IPS-18a (cell line): ENCODE measurements around the gene ZNF717.

Source experiments
- H3K27ac ChIP-seq: one replicate; pipeline ENCODE4 v1.5.1; 2013; ENCODE audit warnings: low read length
- H3K27me3 ChIP-seq: one replicate; pipeline ENCODE4 v1.6.1; 2013; ENCODE audit warnings: mild to moderate bottlenecking, low read length; ENCODE audit not compliant: control insufficient read depth, insufficient read depth
- H3K36me3 ChIP-seq: one replicate; pipeline ENCODE4 v1.6.1; 2013; ENCODE audit warnings: low read depth, low read length; ENCODE audit not compliant: control insufficient read depth
- H3K4me1 ChIP-seq: one replicate; pipeline ENCODE4 v1.6.1; 2013; ENCODE audit warnings: low read depth, low read length; ENCODE audit not compliant: control insufficient read depth
- H3K4me3 ChIP-seq: one replicate; pipeline ENCODE4 v1.5.1; 2013; ENCODE audit warnings: low read length
- H3K9ac ChIP-seq: one replicate; pipeline ENCODE4 v1.6.1; 2013; ENCODE audit warnings: mild to moderate bottlenecking, low read length, moderate library complexity
- H3K9me3 ChIP-seq: one replicate; pipeline ENCODE4 v1.6.1; 2013; ENCODE audit warnings: low read depth, low read length; ENCODE audit not compliant: control insufficient read depth

ZNF717 gene

GRCh38 chr3:75727985-75728384 is 57.4 kb downstream of the ZNF717 start:
- H3K4me3 ChIP-seq = no peak overlapping the region
- peaks cover 24% of the 10 kb centered on the region for H3K9me3 ChIP-seq
- no peaks in the 10 kb centered on the region for H3K27me3 ChIP-seq
- no peak overlapping the region for H3K27ac ChIP-seq
- no peak overlapping the region for H3K9ac ChIP-seq
- H3K4me1 ChIP-seq = no peaks in the 10 kb centered on the region
- H3K36me3 ChIP-seq = no peaks in the 10 kb centered on the region

- H3K4me1 ChIP-seq = no peaks in the 10 kb centered on the region
- H3K4me3 ChIP-seq = no peak overlapping the region
- H3K27ac ChIP-seq = no peak overlapping the region
- no peak overlapping the region for H3K9ac ChIP-seq
- peaks cover 7% of the 10 kb centered on the region for H3K9me3 ChIP-seq
- H3K27me3 ChIP-seq = no peaks in the 10 kb centered on the region
- no peaks in the 10 kb centered on the region for H3K36me3 ChIP-seq
These were observed 93.3 kb downstream of the ZNF717 start for GRCh38 chr3:75692061-75692460.

- Histone ChIP-seq H3K27ac (no peak overlapping the region), H3K9me3 (no peaks in the 10 kb centered on the region), H3K27me3 (no peaks in the 10 kb centered on the region), H3K4me3 (no peak overlapping the region), H3K4me1 (no peaks in the 10 kb centered on the region), H3K36me3 (no peaks in the 10 kb centered on the region), H3K9ac (no peak overlapping the region)
These were observed 98.0 kb downstream of the ZNF717 start for GRCh38 chr3:75687323-75687722.
